HG02884 (cell line): ENCODE results near the gene NCOA1.
"Not testable (repeated sequence)": the region's sequence is repeated elsewhere in the genome, so short reads cannot be mapped to it uniquely, and the experiment has no call there.

Experiments used
- ATAC-seq: cut with Tn5 transposase; IDR thresholded peaks from one replicate; pipeline ENCODE4 v1.9.1; 2021; ENCODE audit warnings: mild to moderate bottlenecking, moderate library complexity; ENCODE audit not compliant: unreplicated experiment

Gene NCOA1

GRCh38 chr2:24490690-24491541, at the start of gene NCOA1:
Gene NCOA1, plus strand, starts transcription at chr2:24491254. Its CDS starts 167,424 bp downstream, at chr2:24658678.
- peak; percentile 51 for ATAC-seq

DNA sequence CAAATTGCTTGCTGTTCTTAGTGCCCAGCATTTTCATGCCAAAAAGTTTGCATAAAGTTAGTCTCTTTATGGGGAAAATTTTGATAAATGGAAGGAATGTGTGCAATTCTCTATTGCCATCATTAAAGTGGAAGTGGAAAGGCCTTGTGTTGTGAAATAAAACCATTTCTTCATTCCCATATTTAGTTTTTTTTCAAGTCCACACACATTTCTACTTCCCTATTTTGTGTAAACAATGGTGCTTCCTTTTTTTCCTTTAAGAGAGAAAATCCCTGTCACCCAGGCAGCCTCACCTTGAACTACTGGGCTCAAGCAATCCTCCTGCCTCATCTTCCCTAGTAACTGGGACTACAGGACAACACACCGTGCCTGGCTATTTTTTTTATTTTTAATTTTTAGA, 42.3 kb upstream of the NCOA1 start:
- ATAC-seq = no peak

GRCh38 chr2:24449344-24449743, 41.7 kb upstream of the NCOA1 start:
- ATAC-seq = no peak

DNA sequence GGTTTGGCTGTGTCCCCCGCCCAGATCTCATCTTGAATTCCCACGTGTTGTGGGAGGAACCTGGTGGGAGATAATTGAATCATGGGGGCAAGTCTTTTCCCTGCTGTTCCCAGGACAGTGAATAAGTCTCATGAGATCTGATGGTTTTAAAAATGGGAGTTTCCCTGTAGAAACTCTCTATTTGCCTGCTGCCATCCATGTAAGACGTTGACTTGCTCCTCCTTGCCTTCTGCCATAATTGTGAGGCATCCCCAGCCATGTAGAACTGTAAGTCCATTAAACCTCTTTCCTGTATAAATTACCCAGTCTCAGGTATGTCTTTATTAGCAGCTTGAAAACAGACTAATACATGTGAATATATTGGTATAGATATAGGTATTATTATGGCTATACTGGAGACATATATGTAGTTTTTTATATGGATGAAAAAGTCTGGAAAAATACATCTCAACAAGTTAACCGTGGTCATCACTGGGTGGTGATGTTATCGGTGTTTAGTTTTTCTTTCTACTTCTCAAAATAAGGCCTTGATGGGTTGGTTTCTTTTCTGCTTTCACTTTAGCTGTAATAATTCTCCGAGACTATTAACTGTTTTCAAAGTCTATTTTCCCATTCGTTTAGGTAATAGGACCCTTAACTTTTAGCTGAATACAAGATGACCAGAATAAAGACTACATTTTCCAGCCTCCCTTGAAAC, 39.1 kb upstream of the NCOA1 start:
- ATAC-seq = no peak

GRCh38 chr2:24452502-24452885, 38.6 kb upstream of the NCOA1 start:
- no peak for ATAC-seq

DNA sequence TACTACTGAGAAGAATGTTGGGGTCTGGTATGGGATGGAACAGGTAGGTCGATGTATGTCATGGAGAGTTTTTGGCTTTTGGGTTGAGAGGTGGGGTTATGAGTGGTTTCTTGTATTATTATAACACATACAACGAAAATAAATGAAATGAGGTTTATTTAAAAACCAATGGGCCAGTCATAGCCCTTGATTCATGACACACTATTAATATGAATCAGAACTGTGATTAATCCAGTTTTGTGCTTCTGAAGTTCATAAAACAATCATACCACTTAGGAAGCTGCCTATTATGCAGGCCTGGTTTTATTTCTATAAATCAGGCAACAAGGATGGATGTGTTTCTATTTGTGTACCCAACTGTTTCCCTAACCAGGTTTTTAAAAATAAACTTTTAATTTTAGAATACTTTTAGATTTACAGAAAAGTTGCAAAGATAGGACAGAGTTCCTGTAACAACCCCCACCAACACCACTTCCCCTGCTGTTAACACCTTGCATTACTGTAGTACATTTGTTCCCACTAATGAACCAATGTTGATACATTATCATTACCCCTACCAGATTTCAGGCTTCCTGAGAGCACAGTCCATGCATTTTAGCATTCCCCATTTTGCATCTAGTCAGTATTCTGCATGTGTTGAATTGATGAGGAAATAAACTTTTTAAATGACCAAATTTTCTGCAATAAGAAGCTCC, 37.5 kb upstream of the NCOA1 start:
- ATAC-seq = no peak

DNA sequence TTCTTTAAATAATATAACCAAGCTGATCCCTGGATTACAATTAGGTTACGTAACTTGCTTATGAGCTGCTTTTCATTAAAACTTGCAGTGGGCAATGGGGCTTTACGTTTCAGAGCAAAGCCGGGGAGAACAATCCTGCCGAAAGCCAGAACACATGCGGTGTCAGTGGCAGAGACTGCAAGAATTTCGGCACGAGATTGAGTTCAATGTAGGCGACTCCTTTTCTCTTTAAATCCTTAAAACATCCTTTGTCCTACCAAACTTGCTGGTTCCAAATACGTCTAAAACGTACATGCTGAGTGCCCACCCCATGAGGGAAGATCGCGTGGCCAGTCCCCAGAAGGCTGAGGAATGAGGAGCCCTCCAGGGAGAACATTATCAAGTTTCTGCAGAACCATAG, 36.8 kb upstream of the NCOA1 start:
- no peak for ATAC-seq

DNA sequence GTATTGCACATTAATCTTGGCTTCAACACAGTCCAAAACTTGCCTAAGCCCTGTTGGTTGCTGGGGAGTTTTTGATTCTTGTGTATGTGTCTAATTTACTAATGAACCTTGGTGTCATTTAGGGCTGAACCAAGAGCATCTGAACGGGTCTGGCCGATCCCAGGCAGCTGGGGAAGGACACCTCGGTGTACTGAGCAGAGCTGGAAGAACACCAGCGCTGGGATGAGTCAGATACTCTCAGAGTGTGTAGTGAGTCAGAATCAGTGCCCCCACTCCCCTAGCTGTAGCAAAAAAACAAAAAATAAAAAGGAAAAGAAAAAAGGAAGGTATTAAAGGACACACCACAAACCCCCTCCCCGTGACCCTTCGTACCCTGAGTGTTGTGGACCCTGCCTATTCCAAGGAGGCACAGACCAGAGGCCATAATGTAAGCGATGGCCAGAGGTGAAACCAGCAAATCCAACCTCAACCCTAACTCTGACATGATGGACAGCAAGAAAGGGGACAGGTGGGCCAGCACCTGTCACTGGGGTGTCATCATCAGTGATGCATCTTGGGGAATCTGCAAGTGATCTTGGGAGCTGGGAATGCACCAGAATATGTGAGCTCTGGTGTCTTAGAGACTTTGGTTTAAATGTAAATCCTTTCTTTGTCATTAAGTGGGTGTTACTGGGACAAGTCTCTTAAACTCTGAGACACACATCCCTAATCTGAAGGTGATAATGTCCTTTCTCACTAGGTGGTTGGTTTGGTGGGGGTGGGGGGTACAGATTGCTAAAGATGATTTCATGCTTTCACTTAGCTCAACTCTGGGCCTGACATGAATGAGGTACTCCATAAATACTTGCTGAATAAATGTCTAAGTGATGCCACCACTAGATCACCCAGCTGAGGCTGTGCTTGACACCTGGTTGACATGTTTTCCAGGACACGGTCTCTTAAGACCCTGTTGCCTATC, 34.2 kb upstream of the NCOA1 start:
- ATAC-seq = no peak

- ATAC-seq = no peak
Observed at GRCh38 chr2:24457696-24458386, 33.2 kb upstream of the NCOA1 start.

- no peak for ATAC-seq
Observed at GRCh38 chr2:24459224-24460161, 31.6 kb upstream of the NCOA1 start.

GRCh38 chr2:24461685-24462084, 29.4 kb upstream of the NCOA1 start:
- no peak for ATAC-seq

DNA sequence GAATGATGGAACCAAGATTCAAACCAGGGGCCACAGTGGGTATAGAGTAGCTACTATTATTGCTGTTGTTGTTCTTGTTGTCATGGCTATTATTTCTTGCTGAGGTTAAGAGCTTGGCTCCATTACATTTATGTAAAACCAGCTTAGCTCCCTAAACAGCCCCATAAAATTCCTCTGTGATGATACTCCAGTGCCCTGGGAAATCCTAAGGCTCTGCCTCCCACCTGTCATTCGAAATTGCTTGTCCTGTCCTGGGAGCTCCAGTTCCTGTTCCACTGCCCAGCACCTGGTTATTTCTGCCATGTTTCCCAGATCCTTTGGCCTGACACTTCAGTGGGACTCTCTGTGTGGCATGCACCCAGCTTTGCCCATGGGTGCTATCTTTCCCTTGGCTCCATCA, 27.8 kb upstream of the NCOA1 start:
- ATAC-seq = no peak

DNA sequence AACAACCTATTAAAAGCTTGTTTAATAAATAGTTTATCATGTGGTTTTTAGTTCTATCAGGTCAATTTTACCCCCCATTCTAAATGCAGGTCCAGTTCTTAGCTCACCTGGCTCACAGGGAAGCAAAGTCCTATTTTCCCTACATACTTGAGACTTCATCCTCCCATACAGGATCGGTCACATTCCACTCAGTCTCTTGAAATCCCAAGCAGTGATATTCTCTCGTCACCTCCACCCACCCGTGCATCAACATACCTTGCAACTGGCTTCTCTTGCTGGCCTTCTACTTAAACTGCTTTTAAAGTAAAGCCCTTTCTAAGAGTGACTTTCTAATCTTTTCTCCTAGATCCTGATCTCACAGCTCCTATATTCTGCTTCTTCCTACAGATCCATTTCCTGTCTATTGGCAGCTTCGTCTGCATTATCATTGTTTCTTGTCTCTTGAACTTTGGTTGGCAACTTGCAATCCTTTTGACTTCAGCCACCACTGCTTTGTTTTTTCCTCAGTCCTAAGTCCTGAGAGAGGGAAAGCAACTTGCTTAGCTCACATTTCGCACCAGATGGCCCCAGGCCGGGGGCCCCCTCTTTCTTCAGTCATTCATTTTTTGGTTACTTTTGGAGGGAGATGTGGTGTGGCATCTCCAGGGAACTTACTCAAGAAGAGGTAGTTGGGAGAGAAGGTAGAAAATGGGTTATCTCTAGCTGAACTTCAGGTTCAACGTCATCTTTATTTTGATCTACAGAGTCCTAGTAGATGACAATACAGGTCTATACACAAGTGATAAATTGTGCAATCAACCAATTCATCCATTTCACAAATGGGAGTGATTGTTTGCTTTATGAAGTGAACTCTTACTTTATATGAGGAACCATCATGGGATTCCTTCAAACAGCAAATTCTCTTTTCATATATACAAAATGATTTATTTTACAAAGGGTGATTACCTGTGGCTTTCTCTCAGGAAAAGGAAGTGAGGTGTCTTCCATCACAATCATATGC, 23.9 kb upstream of the NCOA1 start:
- no peak for ATAC-seq

GRCh38 chr2:24468453-24468852, 22.6 kb upstream of the NCOA1 start:
- ATAC-seq = not testable (repeated sequence)

GRCh38 chr2:24469148-24469650, 21.9 kb upstream of the NCOA1 start:
- ATAC-seq = no peak

DNA sequence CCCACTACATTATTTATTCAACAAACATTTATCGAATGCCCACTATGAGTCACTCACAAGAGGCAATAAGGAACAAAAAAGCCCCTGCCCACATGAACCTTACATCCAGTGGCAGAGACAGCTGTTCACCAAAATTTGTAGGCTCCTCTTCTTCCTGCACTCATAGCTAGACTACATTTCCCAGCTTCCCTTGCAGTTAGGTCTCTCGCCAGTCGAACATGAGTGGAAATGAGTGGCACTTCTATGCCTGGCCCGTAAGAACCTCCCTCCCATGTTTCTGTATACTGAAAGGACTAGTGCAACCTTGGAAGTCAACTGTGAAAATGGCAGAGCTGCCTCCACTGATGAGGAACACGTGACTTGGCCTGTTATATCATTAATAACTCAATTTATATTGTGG, 19.4 kb upstream of the NCOA1 start:
- no peak for ATAC-seq

DNA sequence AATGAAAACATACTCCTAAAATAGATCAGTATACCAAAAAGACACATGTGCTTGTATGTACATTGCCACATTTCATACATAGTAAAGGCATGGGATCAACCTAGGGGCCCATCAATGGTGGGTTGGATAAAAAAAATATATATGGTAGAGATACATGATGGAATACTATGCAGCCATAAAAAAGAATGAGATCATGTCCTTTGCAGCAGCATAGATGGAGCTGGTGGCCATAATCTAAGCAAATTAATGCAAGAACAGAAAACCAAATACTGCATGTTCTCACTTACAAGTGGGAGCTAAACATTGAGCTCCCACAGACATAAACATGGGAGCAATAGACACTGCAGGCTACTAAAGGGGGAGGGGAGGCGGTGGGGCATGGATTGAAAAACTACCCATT, 18.6 kb upstream of the NCOA1 start:
- ATAC-seq = no peak
